ENCODE data around the gene IRF4.

DNA sequence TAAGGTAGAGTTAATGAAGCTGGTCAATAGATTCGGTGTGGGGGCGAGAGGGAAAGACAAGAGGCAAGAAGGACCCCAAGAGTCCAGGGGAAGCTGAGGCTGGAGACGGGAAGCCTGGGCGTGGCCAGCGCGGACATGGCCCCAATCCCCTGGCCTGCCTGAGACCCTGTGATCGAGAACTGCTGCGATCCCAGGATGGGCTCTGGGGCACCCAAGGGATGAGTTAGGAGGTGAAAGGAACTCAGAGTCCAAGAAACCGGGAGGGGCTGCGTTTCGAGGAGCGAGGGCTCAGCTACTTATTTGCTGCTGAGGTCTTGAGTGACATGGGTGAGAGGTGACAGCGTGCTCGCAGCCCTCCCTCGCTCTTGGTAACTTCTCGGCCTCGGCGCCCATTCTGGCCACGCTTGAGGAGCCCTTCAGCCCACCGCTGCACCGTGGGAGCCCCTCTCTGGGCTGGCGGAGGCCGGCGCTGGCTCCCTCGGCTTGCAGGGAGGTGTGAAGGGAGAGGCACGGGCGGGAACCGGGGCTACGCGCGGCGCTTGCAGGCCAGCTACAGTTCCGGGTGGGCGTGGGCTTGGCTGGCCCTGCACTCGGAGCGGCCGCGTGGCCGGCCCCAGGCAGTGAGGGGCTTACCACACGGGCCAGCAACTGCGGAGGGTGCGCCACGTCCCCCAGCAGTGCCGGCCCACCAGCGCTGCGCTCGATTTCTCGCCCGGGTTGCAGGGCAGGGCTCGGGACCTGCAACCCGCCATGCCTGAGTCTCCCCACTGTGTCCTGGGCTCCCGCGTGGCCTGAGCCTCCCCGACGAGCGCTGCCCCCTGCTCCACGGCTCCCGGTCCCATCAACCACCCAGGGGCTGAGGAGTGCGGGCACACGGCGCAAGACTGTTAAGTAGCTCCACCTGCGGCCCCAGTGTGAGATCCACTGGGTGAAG is 58.2 kb downstream of the IRF4 start:
- TF ChIP-seq, protein P1, sequence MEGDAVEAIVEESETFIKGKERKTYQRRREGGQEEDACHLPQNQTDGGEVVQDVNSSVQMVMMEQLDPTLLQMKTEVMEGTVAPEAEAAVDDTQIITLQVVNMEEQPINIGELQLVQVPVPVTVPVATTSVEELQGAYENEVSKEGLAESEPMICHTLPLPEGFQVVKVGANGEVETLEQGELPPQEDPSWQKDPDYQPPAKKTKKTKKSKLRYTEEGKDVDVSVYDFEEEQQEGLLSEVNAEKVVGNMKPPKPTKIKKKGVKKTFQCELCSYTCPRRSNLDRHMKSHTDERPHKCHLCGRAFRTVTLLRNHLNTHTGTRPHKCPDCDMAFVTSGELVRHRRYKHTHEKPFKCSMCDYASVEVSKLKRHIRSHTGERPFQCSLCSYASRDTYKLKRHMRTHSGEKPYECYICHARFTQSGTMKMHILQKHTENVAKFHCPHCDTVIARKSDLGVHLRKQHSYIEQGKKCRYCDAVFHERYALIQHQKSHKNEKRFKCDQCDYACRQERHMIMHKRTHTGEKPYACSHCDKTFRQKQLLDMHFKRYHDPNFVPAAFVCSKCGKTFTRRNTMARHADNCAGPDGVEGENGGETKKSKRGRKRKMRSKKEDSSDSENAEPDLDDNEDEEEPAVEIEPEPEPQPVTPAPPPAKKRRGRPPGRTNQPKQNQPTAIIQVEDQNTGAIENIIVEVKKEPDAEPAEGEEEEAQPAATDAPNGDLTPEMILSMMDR (IDR thresholded peaks at IDR 0.05; ENCODE audit: low read depth, low read length) = no peak
- TF ChIP-seq POLR2A (IDR thresholded peaks at IDR 0.05; ENCODE audit: extremely low read depth, insufficient read length) = no peak
- TF ChIP-seq, protein P2, sequence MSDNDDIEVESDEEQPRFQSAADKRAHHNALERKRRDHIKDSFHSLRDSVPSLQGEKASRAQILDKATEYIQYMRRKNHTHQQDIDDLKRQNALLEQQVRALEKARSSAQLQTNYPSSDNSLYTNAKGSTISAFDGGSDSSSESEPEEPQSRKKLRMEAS (IDR thresholded peaks at IDR 0.05; ENCODE audit: low read depth, low read length) = no peak
- TF ChIP-seq MYC (IDR thresholded peaks at IDR 0.05; ENCODE audit: low read depth, low read length) = no peak

Data from NB4 (cell line).